Spleen (tissue), 11 donors: ENCODE results near the gene CD19. TPM values are rescaled to one million over a fixed set of nuclear protein-coding genes. Genes with fewer than 3 reads are reported as not detected.
A peak's percentile ranks its signal among the peaks of the same experiment; 100 is the strongest.

Experiments used
- DNase-seq: peaks from one replicate; pipeline ENCODE4 v3.0.0-alpha.2; 2020
- H3K27ac ChIP-seq, 8 donors: fragments of 200-600 bp; sonication (generic) in 7 of 8; 1 replicate in 4 of 8; 2 replicates in 4 of 8; pipeline versions ENCODE4 v1.5.0 to v1.8.0; 2016 to 2021; ENCODE audit warnings: inconsistent platforms in 4 of 8, mild to moderate bottlenecking in 4 of 8, moderate library complexity in 1 of 8
- H3K27me3 ChIP-seq, 7 donors: fragments of 200-600 bp; sonication (generic) in 6 of 7; replicated peaks in 1 of 7; 1 replicate in 4 of 7; 2 replicates in 3 of 7; pipeline versions ENCODE4 v1.5.0 to v1.8.0; 2016 to 2021; ENCODE audit warnings: inconsistent platforms in 3 of 7, mild to moderate bottlenecking in 1 of 7
- H3K36me3 ChIP-seq, 6 donors: fragments of 200-600 bp; sonication (generic) in 5 of 6; 1 replicate in 4 of 6; 2 replicates in 2 of 6; pipeline versions ENCODE4 v1.5.0 to v1.8.0; 2016 to 2021; ENCODE audit warnings: inconsistent platforms in 2 of 6
- H3K4me1 ChIP-seq, 6 donors: fragments of 200-600 bp; sonication (generic) in 5 of 6; 1 replicate in 3 of 6; 2 replicates in 3 of 6; pipeline versions ENCODE4 v1.5.0 to v1.8.0; 2016 to 2021; ENCODE audit warnings: inconsistent platforms in 3 of 6
- H3K4me3 ChIP-seq, 8 donors: fragments of 200-600 bp; sonication (generic) in 7 of 8; 1 replicate in 4 of 8; 2 replicates in 4 of 8; pipeline versions ENCODE4 v1.5.0 to v1.8.0; 2016 to 2021; ENCODE audit warnings: inconsistent platforms in 4 of 8, mild to moderate bottlenecking in 4 of 8, moderate library complexity in 2 of 8
- H3K9me3 ChIP-seq, 8 donors: fragments of 200-600 bp; sonication (generic) in 7 of 8; 1 replicate in 4 of 8; 2 replicates in 4 of 8; pipeline versions ENCODE4 v1.5.0 to v1.8.0; 2016 to 2021; ENCODE audit warnings: inconsistent platforms in 4 of 8
- CTCF ChIP-seq, 11 experiments: fragments of 200-600 bp in 7 of 11; fragments of 450-650 bp in 4 of 11; sonication (generic) in 4 of 11; IDR thresholded peaks in 8 of 11; conservative IDR thresholded peaks in 3 of 11; 1 replicate in 7 of 11; 2 replicates in 4 of 11; pipeline versions ENCODE4 v1.4.0 to v1.8.0; 2016 to 2021; ENCODE audit warnings: antibody characterized with exemption in 11 of 11, inconsistent platforms in 4 of 11, mild to moderate bottlenecking in 1 of 11
- POLR2A ChIP-seq, 3 donors: fragments of 450-650 bp; IDR thresholded peaks; one replicate each; pipeline ENCODE4 v1.5.1; 2017; ENCODE audit warnings: antibody characterized with exemption in 3 of 3, mild to moderate bottlenecking in 1 of 3
- POLR2AphosphoS5 ChIP-seq, 3 donors: sonication (generic); formaldehyde crosslinking; IDR thresholded peaks; one replicate each; pipeline ENCODE4 v1.5.1; 2017; ENCODE audit warnings: antibody characterized with exemption in 3 of 3
- WGBS, 5 donors: extraction: QIAGEN DNeasy Blood & Tissue Kit in 3 of 5; methylation state at CpG; one replicate each; pipeline versions ENCODE4 v1.1.5 to v1.1.7; 2013 to 2018; 5-methylcytosine and 5-hydroxymethylcytosine counted together
- intact Hi-C: fragments of 100-400 bp; cut with DNase I; formaldehyde crosslinking; loops from one replicate; pipeline ENCODE4 v1.15.0; 2023; ENCODE audit warnings: low total_unique reads
- polyA plus RNA-seq, 3 donors: library from polyadenylated mRNA; stranded (reverse); fragments of 200-250 nt; gene quantifications; one replicate each; pipeline ENCODE4 v1.2.1, GENCODE V29; 2013
- total RNA-seq, 7 donors: library from RNA; depleted of rRNA in 3 of 7; stranded (reverse); fragments of >200 nt in 3 of 7; fragmentation: NEBNext Ultra II Directional in 4 of 7; extraction: Animal tissue kit (Norgen Biotek cat#: 25700) in 4 of 7; gene quantifications; one replicate each; pipeline versions ENCODE4 v1.1.0 to v1.2.1, GENCODE V29; 2016 to 2021
- donor health status: healthy with polysubstance abuse.
- donor health status: DM: no; HTN: no; CAD: no; lungs with moderate emphysema.
- donor health status: DM: no; HTN: no; CAD: no.
- donor health status: Bipolar disorder and iron deficiency.
- donor health status: healthy.
- donor health status: DM: no; HTN: no; CAD: no.
- donor health status: DM: yes; HTN: yes; CAD: no.

Gene CD19
- total and polyA plus RNA-seq, 10 donors, result 77.0 to 312 (median 109) TPM

- no peaks in the 10 kb centered on the region for H3K27me3 ChIP-seq
- H3K4me3 ChIP-seq, result no peak overlapping the region
- DNase-seq, result no peak
- H3K4me1 ChIP-seq, result peaks cover 0 to 21% (median 6%) of the 10 kb centered on the region in 6 donors
- intact Hi-C loops, result no loop called here
- H3K27ac ChIP-seq, result no peak overlapping the region
- peaks cover 3 to 100% (median 75%) of the 10 kb centered on the region in 6 donors for H3K36me3 ChIP-seq
- TF ChIP-seq CTCF (IDR thresholded peaks at IDR 0.05 in 8 of 11, conservative IDR thresholded peaks at IDR 0.05 in 3 of 11), result no peak
- peak in 1 of 3 donors; percentile 17 for TF ChIP-seq POLR2AphosphoS5 (IDR thresholded peaks at IDR 0.05)
- TF ChIP-seq POLR2A (IDR thresholded peaks at IDR 0.05), result no peak
- 90 to 99% (median 94%) methylated on average over 23 to 29 of the region's 29 CpGs for WGBS, 5 donors
- no peaks in the 10 kb centered on the region for H3K9me3 ChIP-seq
Observed at GRCh38 chr16:28913946-28914724, 17.6 kb upstream of the CD19 start.

GRCh38 chr16:28915181-28915580 is 16.6 kb upstream of the CD19 start:
- Histone ChIP-seq H3K27ac (no peak overlapping the region), H3K4me1 (peaks cover 0 to 10% (median 6%) of the 10 kb centered on the region in 6 donors), H3K9me3 (no peaks in the 10 kb centered on the region), H3K36me3 (peaks cover 3 to 100% (median 77%) of the 10 kb centered on the region in 6 donors), H3K4me3 (no peak overlapping the region), H3K27me3 (no peaks in the 10 kb centered on the region)
- DNase-seq, result no peak
- intact Hi-C loops, result no loop called here
- TF ChIP-seq POLR2A (IDR thresholded peaks at IDR 0.05) (no peak), POLR2AphosphoS5 (IDR thresholded peaks at IDR 0.05) (no peak), CTCF (IDR thresholded peaks at IDR 0.05 in 8 of 11, conservative IDR thresholded peaks at IDR 0.05 in 3 of 11) (no peak)

- intact Hi-C loops, result no loop called here
- Histone ChIP-seq H3K9me3 (no peaks in the 10 kb centered on the region), H3K36me3 (peaks cover 3 to 100% (median 70%) of the 10 kb centered on the region in 6 donors), H3K27ac (no peak overlapping the region), H3K4me3 (no peak overlapping the region), H3K27me3 (no peaks in the 10 kb centered on the region), H3K4me1 (peaks cover 0 to 13% (median 6%) of the 10 kb centered on the region in 6 donors)
- TF ChIP-seq POLR2AphosphoS5 (IDR thresholded peaks at IDR 0.05), result no peak
- no peak for TF ChIP-seq CTCF (IDR thresholded peaks at IDR 0.05 in 8 of 11, conservative IDR thresholded peaks at IDR 0.05 in 3 of 11)
- TF ChIP-seq POLR2A (IDR thresholded peaks at IDR 0.05), result no peak
- WGBS, 5 donors, result 81 to 90% (median 85%) methylated on average over 7 of the region's 7 CpGs
- DNase-seq, result no peak
Observed at GRCh38 chr16:28917095-28917494, 14.7 kb upstream of the CD19 start.

- WGBS, 5 donors, result 93 to 100% (median 98%) methylated on average over 3 of the region's 3 CpGs
- no peaks in the 10 kb centered on the region for H3K27me3 ChIP-seq
- no peaks in the 10 kb centered on the region for H3K9me3 ChIP-seq
- H3K27ac ChIP-seq, result no peak overlapping the region
- no peak for TF ChIP-seq CTCF (IDR thresholded peaks at IDR 0.05 in 8 of 11, conservative IDR thresholded peaks at IDR 0.05 in 3 of 11)
- no peak for TF ChIP-seq POLR2A (IDR thresholded peaks at IDR 0.05)
- no peak for TF ChIP-seq POLR2AphosphoS5 (IDR thresholded peaks at IDR 0.05)
- DNase-seq, result no peak
- peaks cover 7 to 29% (median 23%) of the 10 kb centered on the region in 6 donors for H3K4me1 ChIP-seq
- H3K4me3 ChIP-seq, result no peak overlapping the region
- intact Hi-C loops, result no loop called here
- H3K36me3 ChIP-seq, result peaks cover 3 to 95% (median 58%) of the 10 kb centered on the region in 6 donors
Observed at GRCh38 chr16:28918698-28919097, 13.1 kb upstream of the CD19 start.
